HepG2 (cell line): ENCODE results near the gene UPK1A. TPM values are rescaled to one million over a fixed set of nuclear protein-coding genes. Genes with fewer than 3 reads are reported as not detected.

Source experiments
- ATAD3A ChIP-seq: sonication (generic); formaldehyde crosslinking; IDR thresholded peaks from 2 replicates; pipeline ENCODE4 v1.4.0; 2020; ENCODE audit warnings: missing genetic modification reagents
- FOXA3 ChIP-seq: IDR thresholded peaks from 2 replicates; pipeline ENCODE4 v1.6.1; 2016; ENCODE audit warnings: missing genetic modification reagents, missing compliant biosample characterization
- GABPA ChIP-seq, 2 experiments: IDR thresholded peaks; 2 replicates each; pipeline ENCODE4 v1.6.1; 2011 to 2016; ENCODE audit warnings: low read depth in 2 of 2, low read length in 1 of 2, missing biosample characterization in 1 of 2, missing genetic modification characterization in 1 of 2
- GZF1 ChIP-seq: sonication (generic); formaldehyde crosslinking; IDR thresholded peaks from 2 replicates; pipeline ENCODE4 v1.5.1; 2020; ENCODE audit warnings: mild to moderate bottlenecking, missing genetic modification reagents
- HNF4A ChIP-seq: sonication (generic); formaldehyde crosslinking; IDR thresholded peaks from 2 replicates; pipeline ENCODE4 v1.4.0; 2020; ENCODE audit warnings: missing genetic modification reagents
- MBD4 ChIP-seq: IDR thresholded peaks from 2 replicates; pipeline ENCODE4 v1.6.1; 2012; ENCODE audit warnings: low read length, inconsistent platforms, borderline replicate concordance
- NFKBIZ ChIP-seq: IDR thresholded peaks from 2 replicates; pipeline ENCODE4 v1.6.1; 2018; ENCODE audit warnings: missing genetic modification reagents, missing compliant biosample characterization
- NR2C2 ChIP-seq: sonication (generic); formaldehyde crosslinking; IDR thresholded peaks from 2 replicates; pipeline ENCODE4 v1.4.0; 2020; ENCODE audit warnings: missing genetic modification reagents, mild to moderate bottlenecking, moderate library complexity, borderline replicate concordance
- PITX1 ChIP-seq: sonication (generic); formaldehyde crosslinking; IDR thresholded peaks from 2 replicates; pipeline ENCODE4 v1.5.1; 2020; ENCODE audit warnings: mild to moderate bottlenecking, missing genetic modification reagents
- POLR2AphosphoS2 ChIP-seq: IDR thresholded peaks from 2 replicates; pipeline ENCODE4 v1.6.1; 2011; ENCODE audit warnings: low read depth, low read length, improper control_type of control experiment
- RXRA ChIP-seq: sonication (generic); formaldehyde crosslinking; IDR thresholded peaks from 2 replicates; pipeline ENCODE4 v1.5.1; 2020; ENCODE audit warnings: missing genetic modification reagents
- SP4 ChIP-seq: sonication (generic); formaldehyde crosslinking; IDR thresholded peaks from 2 replicates; pipeline ENCODE4 v1.8.1; 2023; ENCODE audit warnings: mild to moderate bottlenecking, missing genetic modification reagents
- SUZ12 ChIP-seq: fragments of 150-350 bp; IDR thresholded peaks from 2 replicates; pipeline ENCODE4 v1.6.1; 2014; ENCODE audit warnings: low read depth, low read length
- TARDBP ChIP-seq: sonication (generic); formaldehyde crosslinking; IDR thresholded peaks from 2 replicates; pipeline ENCODE4 v1.8.0; 2022; ENCODE audit warnings: mild to moderate bottlenecking, missing genetic modification reagents
- TBX2 ChIP-seq: sonication (generic); formaldehyde crosslinking; IDR thresholded peaks from 2 replicates; pipeline ENCODE4 v1.5.0; 2020; ENCODE audit warnings: missing genetic modification reagents, mild to moderate bottlenecking, borderline replicate concordance
- TRIM24 ChIP-seq: sonication (generic); formaldehyde crosslinking; IDR thresholded peaks from 2 replicates; pipeline ENCODE4 v1.8.0; 2022; ENCODE audit warnings: mild to moderate bottlenecking, missing genetic modification reagents
- ZFP62 ChIP-seq: sonication (generic); formaldehyde crosslinking; IDR thresholded peaks from 2 replicates; pipeline ENCODE4 v1.4.0; 2020; ENCODE audit warnings: missing genetic modification reagents
- ZNF10 ChIP-seq: sonication (generic); formaldehyde crosslinking; IDR thresholded peaks from 2 replicates; pipeline ENCODE4 v1.4.0; 2020; ENCODE audit warnings: mild to moderate bottlenecking, low read depth, missing genetic modification reagents, borderline replicate concordance
- ZNF317 ChIP-seq: sonication (generic); formaldehyde crosslinking; IDR thresholded peaks from 2 replicates; pipeline ENCODE4 v1.5.0; 2020; ENCODE audit warnings: mild to moderate bottlenecking, missing genetic modification reagents
- ZNF746 ChIP-seq: sonication (generic); formaldehyde crosslinking; IDR thresholded peaks from 2 replicates; pipeline ENCODE4 v1.8.0; 2022; ENCODE audit warnings: mild to moderate bottlenecking, missing genetic modification reagents
- ZNF792 ChIP-seq: IDR thresholded peaks from 2 replicates; pipeline ENCODE4 v1.6.1; 2016
- polyA plus RNA-seq, 8 experiments: library from polyadenylated mRNA; depleted of rRNA in 3 of 8; stranded (reverse) in 7 of 8; unstranded in 1 of 8; fragments of >200 nt; fragmentation: Illumina TruSeq in 4 of 8; extraction: Trizol in 4 of 8; gene quantifications; 2 replicates each; pipeline versions ENCODE4 v1.2.1 to v1.2.3, GENCODE V29; 2011 to 2016; ENCODE audit warnings: low read depth in 4 of 8, missing spikeins in 1 of 8, mixed read lengths in 1 of 8; ENCODE audit not compliant: insufficient read depth in 1 of 8
- total RNA-seq, 5 experiments: library from RNA; depleted of rRNA; stranded (reverse); fragments of >200 nt; fragmentation: Illumina TruSeq; extraction: Trizol; gene quantifications; 2 replicates each; pipeline ENCODE4 v1.2.3, GENCODE V29; 2016; ENCODE audit warnings: low read depth in 1 of 5
- TF ChIP-seq, protein P1 (sequence below): sonication (generic); formaldehyde crosslinking; IDR thresholded peaks from 2 replicates; pipeline ENCODE4 v1.5.1; 2020; ENCODE audit warnings: missing genetic modification reagents, mild to moderate bottlenecking, borderline replicate concordance
- TF ChIP-seq, protein P2 (sequence below): sonication (generic); formaldehyde crosslinking; IDR thresholded peaks from 2 replicates; pipeline ENCODE4 v1.4.0; 2020; ENCODE audit warnings: missing genetic modification reagents, borderline replicate concordance
- TF ChIP-seq, protein P3 (sequence below): sonication (generic); formaldehyde crosslinking; conservative IDR thresholded peaks from 2 replicates; pipeline ENCODE4 v1.8.0; 2022; ENCODE audit warnings: mild to moderate bottlenecking, moderate library complexity, missing genetic modification reagents

The UPK1A gene
- total and polyA plus RNA-seq, 2 of the 13 experiments (the other 11 are each of a cell fraction or from before 2014, with no cell fraction given): 2.9 TPM; not detected in 1

DNA sequence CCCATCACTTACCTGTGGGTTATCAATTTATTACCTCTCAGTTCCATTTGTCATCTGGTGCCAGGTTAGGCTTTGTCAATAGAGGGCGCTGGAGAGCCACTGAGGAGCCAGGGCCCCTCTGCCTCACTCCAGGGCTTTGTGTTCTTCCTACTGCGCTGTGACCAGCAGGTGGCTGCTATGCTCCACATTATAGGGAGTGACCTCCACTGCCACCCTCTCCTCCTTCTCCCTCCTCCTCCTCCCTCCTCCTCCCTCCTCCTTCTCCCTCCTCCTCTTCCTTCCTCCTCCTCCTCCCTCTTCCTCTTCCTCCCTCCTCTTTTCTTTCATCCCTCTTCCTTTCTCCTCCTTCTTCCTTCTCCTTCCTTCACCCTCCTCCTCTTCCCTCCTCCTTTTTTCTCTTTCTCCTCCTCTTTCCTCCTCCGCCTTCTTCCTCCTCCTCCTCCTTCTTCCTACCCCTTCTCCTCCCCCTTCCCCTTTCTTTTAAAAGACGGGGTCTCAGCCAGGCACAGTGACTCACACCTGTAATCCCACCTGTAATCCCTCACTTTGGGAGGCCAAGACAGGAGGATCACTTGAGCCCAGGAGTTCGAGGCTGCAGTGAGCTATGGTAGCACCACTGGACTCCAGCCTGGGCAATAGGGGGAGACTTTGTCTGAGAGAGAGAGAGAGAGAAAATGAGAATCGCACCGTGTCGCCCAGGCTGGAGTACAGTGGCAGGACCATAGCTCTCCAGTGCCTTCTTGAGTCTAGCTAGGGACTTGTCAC, 27.7 kb downstream of the UPK1A start (continued):
- TF ChIP-seq, protein P1, sequence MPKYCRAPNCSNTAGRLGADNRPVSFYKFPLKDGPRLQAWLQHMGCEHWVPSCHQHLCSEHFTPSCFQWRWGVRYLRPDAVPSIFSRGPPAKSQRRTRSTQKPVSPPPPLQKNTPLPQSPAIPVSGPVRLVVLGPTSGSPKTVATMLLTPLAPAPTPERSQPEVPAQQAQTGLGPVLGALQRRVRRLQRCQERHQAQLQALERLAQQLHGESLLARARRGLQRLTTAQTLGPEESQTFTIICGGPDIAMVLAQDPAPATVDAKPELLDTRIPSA: no peak
- TF ChIP-seq HNF4A (CRISPR knock-in tag) (no peak), TARDBP (CRISPR knock-in tag) (no peak), FOXA3 (CRISPR knock-in tag) (peak; percentile 68), POLR2AphosphoS2 (no peak), ZNF10 (CRISPR knock-in tag) (no peak), PITX1 (no peak), SUZ12 (no peak), MBD4 (no peak), ATAD3A (no peak), NR2C2 (CRISPR knock-in tag) (no peak), SP4 (CRISPR knock-in tag) (no peak), ZNF317 (no peak), RXRA (CRISPR knock-in tag) (no peak), TBX2 (no peak), NFKBIZ (CRISPR knock-in tag) (no peak), TRIM24 (CRISPR knock-in tag) (no peak), ZFP62 (CRISPR knock-in tag) (no peak), GZF1 (no peak), ZNF746 (0 out of 2 replicates have a peak, but pooled peaks have one; percentile 55), GABPA (IDR thresholded peaks at IDR 0.05; ENCODE audit: low read depth, low read length) (no peak), GABPA (CRISPR knock-in tag; IDR thresholded peaks at IDR 0.05; ENCODE audit: low read depth) (peak; percentile 27; the same call in 1 of the 2 replicates), ZNF792 (CRISPR knock-in tag) (no peak)
- TF ChIP-seq, protein P2, sequence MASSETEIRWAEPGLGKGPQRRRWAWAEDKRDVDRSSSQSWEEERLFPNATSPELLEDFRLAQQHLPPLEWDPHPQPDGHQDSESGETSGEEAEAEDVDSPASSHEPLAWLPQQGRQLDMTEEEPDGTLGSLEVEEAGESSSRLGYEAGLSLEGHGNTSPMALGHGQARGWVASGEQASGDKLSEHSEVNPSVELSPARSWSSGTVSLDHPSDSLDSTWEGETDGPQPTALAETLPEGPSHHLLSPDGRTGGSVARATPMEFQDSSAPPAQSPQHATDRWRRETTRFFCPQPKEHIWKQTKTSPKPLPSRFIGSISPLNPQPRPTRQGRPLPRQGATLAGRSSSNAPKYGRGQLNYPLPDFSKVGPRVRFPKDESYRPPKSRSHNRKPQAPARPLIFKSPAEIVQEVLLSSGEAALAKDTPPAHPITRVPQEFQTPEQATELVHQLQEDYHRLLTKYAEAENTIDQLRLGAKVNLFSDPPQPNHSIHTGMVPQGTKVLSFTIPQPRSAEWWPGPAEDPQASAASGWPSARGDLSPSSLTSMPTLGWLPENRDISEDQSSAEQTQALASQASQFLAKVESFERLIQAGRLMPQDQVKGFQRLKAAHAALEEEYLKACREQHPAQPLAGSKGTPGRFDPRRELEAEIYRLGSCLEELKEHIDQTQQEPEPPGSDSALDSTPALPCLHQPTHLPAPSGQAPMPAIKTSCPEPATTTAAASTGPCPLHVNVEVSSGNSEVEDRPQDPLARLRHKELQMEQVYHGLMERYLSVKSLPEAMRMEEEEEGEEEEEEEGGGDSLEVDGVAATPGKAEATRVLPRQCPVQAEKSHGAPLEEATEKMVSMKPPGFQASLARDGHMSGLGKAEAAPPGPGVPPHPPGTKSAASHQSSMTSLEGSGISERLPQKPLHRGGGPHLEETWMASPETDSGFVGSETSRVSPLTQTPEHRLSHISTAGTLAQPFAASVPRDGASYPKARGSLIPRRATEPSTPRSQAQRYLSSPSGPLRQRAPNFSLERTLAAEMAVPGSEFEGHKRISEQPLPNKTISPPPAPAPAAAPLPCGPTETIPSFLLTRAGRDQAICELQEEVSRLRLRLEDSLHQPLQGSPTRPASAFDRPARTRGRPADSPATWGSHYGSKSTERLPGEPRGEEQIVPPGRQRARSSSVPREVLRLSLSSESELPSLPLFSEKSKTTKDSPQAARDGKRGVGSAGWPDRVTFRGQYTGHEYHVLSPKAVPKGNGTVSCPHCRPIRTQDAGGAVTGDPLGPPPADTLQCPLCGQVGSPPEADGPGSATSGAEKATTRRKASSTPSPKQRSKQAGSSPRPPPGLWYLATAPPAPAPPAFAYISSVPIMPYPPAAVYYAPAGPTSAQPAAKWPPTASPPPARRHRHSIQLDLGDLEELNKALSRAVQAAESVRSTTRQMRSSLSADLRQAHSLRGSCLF (CRISPR knock-in tag): no peak
- TF ChIP-seq, protein P3, sequence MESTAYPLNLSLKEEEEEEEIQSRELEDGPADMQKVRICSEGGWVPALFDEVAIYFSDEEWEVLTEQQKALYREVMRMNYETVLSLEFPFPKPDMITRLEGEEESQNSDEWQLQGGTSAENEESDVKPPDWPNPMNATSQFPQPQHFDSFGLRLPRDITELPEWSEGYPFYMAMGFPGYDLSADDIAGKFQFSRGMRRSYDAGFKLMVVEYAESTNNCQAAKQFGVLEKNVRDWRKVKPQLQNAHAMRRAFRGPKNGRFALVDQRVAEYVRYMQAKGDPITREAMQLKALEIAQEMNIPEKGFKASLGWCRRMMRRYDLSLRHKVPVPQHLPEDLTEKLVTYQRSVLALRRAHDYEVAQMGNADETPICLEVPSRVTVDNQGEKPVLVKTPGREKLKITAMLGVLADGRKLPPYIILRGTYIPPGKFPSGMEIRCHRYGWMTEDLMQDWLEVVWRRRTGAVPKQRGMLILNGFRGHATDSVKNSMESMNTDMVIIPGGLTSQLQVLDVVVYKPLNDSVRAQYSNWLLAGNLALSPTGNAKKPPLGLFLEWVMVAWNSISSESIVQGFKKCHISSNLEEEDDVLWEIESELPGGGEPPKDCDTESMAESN (CRISPR knock-in tag): no peak
